Subcutaneous abdominal adipose tissue (tissue), 5 donors: ENCODE measurements around the gene CNFN.
"Not testable (repeated sequence)": the region's sequence is repeated elsewhere in the genome, so short reads cannot be mapped to it uniquely, and the experiment has no call there.

Source experiments
- H3K27ac ChIP-seq: one replicate; pipeline ENCODE4 v1.7.0; 2013; ENCODE audit warnings: low read depth, mild to moderate bottlenecking, inconsistent platforms, low read length, moderate library complexity
- H3K27me3 ChIP-seq, 5 donors: one replicate each; pipeline ENCODE4 v1.7.0; 2013; ENCODE audit warnings: low read length in 5 of 5, inconsistent platforms in 1 of 5; ENCODE audit not compliant: control insufficient read depth in 5 of 5, insufficient read depth in 4 of 5
- H3K36me3 ChIP-seq, 5 donors: one replicate each; pipeline ENCODE4 v1.7.0; 2013; ENCODE audit warnings: low read length in 5 of 5; ENCODE audit not compliant: control insufficient read depth in 5 of 5, insufficient read depth in 5 of 5
- H3K4me1 ChIP-seq, 5 donors: one replicate each; pipeline ENCODE4 v1.7.0; 2013; ENCODE audit warnings: low read length in 5 of 5, mild to moderate bottlenecking in 3 of 5, moderate library complexity in 1 of 5; ENCODE audit not compliant: control insufficient read depth in 5 of 5, insufficient read depth in 5 of 5
- H3K4me3 ChIP-seq, 5 donors: one replicate each; pipeline ENCODE4 v1.7.0; 2013; ENCODE audit warnings: low read length in 5 of 5, low read depth in 1 of 5
- H3K9ac ChIP-seq, 5 donors: one replicate each; pipeline ENCODE4 v1.7.0; 2013; ENCODE audit warnings: low read length in 5 of 5, mild to moderate bottlenecking in 4 of 5, moderate library complexity in 3 of 5
- H3K9me3 ChIP-seq, 5 donors: one replicate each; pipeline ENCODE4 v1.7.0; 2013; ENCODE audit warnings: low read length in 5 of 5; ENCODE audit not compliant: control insufficient read depth in 5 of 5
- donor health status: healthy.
- donor health status: healthy.
- donor health status: healthy.
- donor health status: healthy.
- donor health status: healthy.

Gene CNFN

DNA sequence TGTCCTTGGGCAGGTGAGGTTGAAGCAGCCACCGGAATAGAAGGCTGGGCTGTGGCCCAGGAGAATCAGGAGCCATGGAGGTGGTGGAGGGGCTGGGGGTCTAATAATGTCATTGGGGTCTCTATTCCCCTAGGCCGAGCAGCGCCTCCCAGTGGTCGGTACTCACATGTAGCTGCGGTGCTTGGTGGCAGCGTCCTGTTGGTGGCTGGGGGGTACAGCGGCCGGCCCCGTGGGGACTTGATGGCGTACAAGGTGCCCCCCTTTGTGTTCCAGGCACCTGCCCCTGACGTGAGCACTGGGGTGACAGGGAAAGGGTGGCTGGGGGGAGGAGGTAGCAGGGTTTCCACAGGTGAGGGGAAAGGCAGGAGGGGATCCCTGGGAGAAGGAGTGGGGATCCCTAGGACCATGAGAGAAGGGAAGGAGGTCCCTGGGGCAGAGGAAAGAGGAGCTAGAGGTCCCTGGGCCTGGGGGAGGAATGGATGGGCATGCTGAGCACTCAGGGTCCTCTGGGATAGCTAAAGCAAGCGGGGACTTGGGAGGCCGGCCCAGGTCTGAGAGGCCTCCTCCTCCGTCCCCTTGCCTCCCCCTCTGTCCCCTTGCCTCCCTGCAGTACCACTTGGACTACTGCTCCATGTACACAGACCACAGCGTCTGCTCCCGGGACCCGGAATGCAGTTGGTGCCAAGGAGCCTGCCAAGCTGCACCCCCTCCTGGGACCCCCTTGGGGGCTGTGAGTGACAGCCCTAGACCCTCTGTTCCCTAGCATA, 46.6 kb downstream of the CNFN start:
- Histone ChIP-seq H3K4me1 (peaks cover 0 to 32% (median 3%) of the 10 kb centered on the region in 5 donors), H3K4me3 (no peak overlapping the region), H3K27me3 (no peaks in the 10 kb centered on the region), H3K27ac (no peak overlapping the region), H3K36me3 (peaks cover 0 to 32% (median 17%) of the 10 kb centered on the region in 5 donors), H3K9ac (no peak overlapping the region), H3K9me3 (no peaks in the 10 kb centered on the region)

- H3K9ac ChIP-seq, H3K27ac ChIP-seq, H3K4me3 ChIP-seq, H3K27me3 ChIP-seq, H3K9me3 ChIP-seq: not testable (repeated sequence)
- Histone ChIP-seq H3K4me1 (peaks cover 0 to 15% (median 2%) of the 10 kb centered on the region in 5 donors), H3K36me3 (peaks cover 0 to 52% (median 37%) of the 10 kb centered on the region in 5 donors)
Observed at GRCh38 chr19:42339922-42340321, 50.2 kb downstream of the CNFN start.

DNA sequence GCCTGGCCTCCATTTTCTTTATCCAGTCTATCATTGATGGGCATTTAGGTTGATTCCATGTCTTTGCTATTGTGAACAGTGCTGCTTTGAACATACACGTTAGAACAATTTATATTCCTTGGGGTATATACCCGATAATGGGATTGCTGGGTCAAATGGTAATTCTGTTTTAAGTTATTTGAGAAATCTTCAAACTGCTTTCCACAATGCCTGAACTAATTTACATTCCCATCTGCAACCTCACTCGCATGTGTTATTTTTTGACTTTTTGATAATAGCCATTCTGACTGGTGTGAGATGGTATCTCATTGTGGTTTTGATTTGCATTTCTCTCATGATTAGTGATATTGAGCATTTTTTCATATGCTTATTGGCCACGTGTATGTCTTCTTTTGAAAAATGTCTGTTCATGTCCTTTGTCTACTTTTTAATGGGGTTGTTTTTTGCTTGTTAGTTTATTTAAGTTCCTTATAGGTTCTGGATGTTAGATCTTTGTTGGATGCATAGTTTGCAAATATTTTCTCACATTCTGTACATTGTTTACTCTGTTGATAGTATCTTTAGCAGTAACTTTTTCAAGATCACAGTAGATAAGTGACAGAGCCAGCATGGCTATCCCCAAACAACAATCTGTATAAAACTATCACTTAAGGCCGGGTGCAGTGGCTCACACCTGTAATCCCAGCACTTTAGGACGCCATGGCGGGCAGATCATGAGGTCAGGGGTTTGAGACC, 50.8 kb downstream of the CNFN start:
- not testable (repeated sequence) for H3K4me1 ChIP-seq, H3K9me3 ChIP-seq, H3K27ac ChIP-seq, H3K9ac ChIP-seq, H3K27me3 ChIP-seq, H3K4me3 ChIP-seq
- peaks cover 0 to 52% (median 33%) of the 10 kb centered on the region in 5 donors for H3K36me3 ChIP-seq
